Measurements from ENCODE around the gene MIPOL1.

- TF ChIP-seq CTCF (IDR thresholded peaks at IDR 0.05) (no peak), EP300 (IDR thresholded peaks at IDR 0.05; ENCODE audit: low read depth) (no peak), POLR2A (IDR thresholded peaks at IDR 0.05) (no peak), POLR2AphosphoS5 (IDR thresholded peaks at IDR 0.05) (no peak)
Measured at GRCh38 chr14:37257501-37258070, 59.8 kb downstream of the MIPOL1 start.
